Ishikawa (cell line): ENCODE data around the gene TNFRSF6B.

Source experiments
- CEBPB ChIP-seq: IDR thresholded peaks from 2 replicates; pipeline ENCODE4 v1.6.1; 2012
- CREB1 ChIP-seq: IDR thresholded peaks from 2 replicates; pipeline ENCODE4 v1.6.1; 2012; ENCODE audit warnings: low read depth
- EGR1 ChIP-seq: IDR thresholded peaks from 2 replicates; pipeline ENCODE4 v1.6.1; 2012
- EP300 ChIP-seq: IDR thresholded peaks from 2 replicates; pipeline ENCODE4 v1.6.1; 2012; ENCODE audit warnings: borderline replicate concordance
- FOXM1 ChIP-seq: IDR thresholded peaks from 2 replicates; pipeline ENCODE4 v1.6.1; 2012; ENCODE audit warnings: low read depth, borderline replicate concordance
- MAX ChIP-seq: IDR thresholded peaks from 2 replicates; pipeline ENCODE4 v1.6.1; 2012
- RAD21 ChIP-seq: IDR thresholded peaks from 2 replicates; pipeline ENCODE4 v1.6.1; 2012; ENCODE audit warnings: low read depth
- REST ChIP-seq: IDR thresholded peaks from 2 replicates; pipeline ENCODE4 v1.6.1; 2012; ENCODE audit warnings: low read depth, mild to moderate bottlenecking
- TAF1 ChIP-seq: IDR thresholded peaks from 2 replicates; pipeline ENCODE4 v1.6.1; 2012; ENCODE audit warnings: low read depth, mild to moderate bottlenecking
- TCF12 ChIP-seq: IDR thresholded peaks from 2 replicates; pipeline ENCODE4 v1.6.1; 2012; ENCODE audit warnings: low read depth
- TEAD4 ChIP-seq: IDR thresholded peaks from 2 replicates; pipeline ENCODE4 v1.6.1; 2012
- USF1 ChIP-seq: IDR thresholded peaks from 2 replicates; pipeline ENCODE4 v1.6.1; 2012
- YY1 ChIP-seq: IDR thresholded peaks from 2 replicates; pipeline ENCODE4 v1.6.1; 2012; ENCODE audit warnings: low read depth
- ZBTB7A ChIP-seq: IDR thresholded peaks from 2 replicates; pipeline ENCODE4 v1.6.1; 2012; ENCODE audit warnings: low read depth

- TF ChIP-seq CEBPB = no peak
- no peak for TF ChIP-seq REST
- TF ChIP-seq USF1 = no peak
- TF ChIP-seq TAF1 = no peak
- no peak for TF ChIP-seq MAX
- TF ChIP-seq YY1 = no peak
- TF ChIP-seq CREB1 = no peak
- TF ChIP-seq TCF12 = no peak
- TF ChIP-seq TEAD4 = no peak
- no peak for TF ChIP-seq EP300
- TF ChIP-seq RAD21 = no peak
- TF ChIP-seq EGR1 = no peak
- TF ChIP-seq FOXM1 = no peak
- TF ChIP-seq ZBTB7A = no peak
These were observed 44.9 kb downstream of the TNFRSF6B start for GRCh38 chr20:63741354-63741675.
